Measurements from ENCODE around the gene CCPG1. TPM values are rescaled to one million over a fixed set of nuclear protein-coding genes. Genes with fewer than 3 reads are reported as not detected.

The CCPG1 gene
- total and polyA plus RNA-seq, 2 of the 13 experiments (the other 11 are each of a cell fraction or from before 2014, with no cell fraction given): 16.1 to 19.5 TPM

DNA sequence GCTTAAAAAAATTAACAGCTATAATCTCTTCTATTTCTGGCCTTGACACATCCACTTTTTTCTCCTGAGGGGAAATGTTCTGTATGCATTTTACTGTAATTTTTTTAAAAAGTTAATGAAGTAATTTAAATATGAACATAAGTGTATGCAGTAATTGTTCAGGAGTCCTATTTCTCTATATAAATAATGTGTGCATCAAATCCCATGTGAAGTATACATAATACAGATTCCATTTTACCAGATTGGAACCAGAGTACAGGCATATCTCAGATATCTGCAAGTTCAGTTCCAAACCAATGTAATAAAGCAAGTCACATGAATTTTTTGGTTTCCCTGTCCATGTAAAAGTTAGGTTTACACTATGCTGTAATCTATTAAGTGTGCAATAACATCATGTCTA lies 26.6 kb downstream of the CCPG1 start (continued):
- TF ChIP-seq, protein P1, sequence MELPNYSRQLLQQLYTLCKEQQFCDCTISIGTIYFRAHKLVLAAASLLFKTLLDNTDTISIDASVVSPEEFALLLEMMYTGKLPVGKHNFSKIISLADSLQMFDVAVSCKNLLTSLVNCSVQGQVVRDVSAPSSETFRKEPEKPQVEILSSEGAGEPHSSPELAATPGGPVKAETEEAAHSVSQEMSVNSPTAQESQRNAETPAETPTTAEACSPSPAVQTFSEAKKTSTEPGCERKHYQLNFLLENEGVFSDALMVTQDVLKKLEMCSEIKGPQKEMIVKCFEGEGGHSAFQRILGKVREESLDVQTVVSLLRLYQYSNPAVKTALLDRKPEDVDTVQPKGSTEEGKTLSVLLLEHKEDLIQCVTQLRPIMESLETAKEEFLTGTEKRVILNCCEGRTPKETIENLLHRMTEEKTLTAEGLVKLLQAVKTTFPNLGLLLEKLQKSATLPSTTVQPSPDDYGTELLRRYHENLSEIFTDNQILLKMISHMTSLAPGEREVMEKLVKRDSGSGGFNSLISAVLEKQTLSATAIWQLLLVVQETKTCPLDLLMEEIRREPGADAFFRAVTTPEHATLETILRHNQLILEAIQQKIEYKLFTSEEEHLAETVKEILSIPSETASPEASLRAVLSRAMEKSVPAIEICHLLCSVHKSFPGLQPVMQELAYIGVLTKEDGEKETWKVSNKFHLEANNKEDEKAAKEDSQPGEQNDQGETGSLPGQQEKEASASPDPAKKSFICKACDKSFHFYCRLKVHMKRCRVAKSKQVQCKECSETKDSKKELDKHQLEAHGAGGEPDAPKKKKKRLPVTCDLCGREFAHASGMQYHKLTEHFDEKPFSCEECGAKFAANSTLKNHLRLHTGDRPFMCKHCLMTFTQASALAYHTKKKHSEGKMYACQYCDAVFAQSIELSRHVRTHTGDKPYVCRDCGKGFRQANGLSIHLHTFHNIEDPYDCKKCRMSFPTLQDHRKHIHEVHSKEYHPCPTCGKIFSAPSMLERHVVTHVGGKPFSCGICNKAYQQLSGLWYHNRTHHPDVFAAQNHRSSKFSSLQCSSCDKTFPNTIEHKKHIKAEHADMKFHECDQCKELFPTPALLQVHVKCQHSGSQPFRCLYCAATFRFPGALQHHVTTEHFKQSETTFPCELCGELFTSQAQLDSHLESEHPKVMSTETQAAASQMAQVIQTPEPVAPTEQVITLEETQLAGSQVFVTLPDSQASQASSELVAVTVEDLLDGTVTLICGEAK (IDR thresholded peaks at IDR 0.05): no peak
- TF ChIP-seq, protein P1 (CRISPR knock-in tag; IDR thresholded peaks at IDR 0.05): no peak
- TF ChIP-seq RELA (CRISPR knock-in tag; IDR thresholded peaks at IDR 0.05) (no peak), CHD2 (IDR thresholded peaks at IDR 0.05; ENCODE audit: low read depth, low read length) (no peak), ISX (CRISPR knock-in tag; conservative IDR thresholded peaks at IDR 0.05) (no peak), CREB1 (IDR thresholded peaks at IDR 0.05) (no peak), CREB1 (CRISPR knock-in tag; IDR thresholded peaks at IDR 0.05) (no peak), ARNTL (CRISPR knock-in tag; IDR thresholded peaks at IDR 0.05) (no peak), HOXA9 (CRISPR knock-in tag; IDR thresholded peaks at IDR 0.05; ENCODE audit: borderline replicate concordance) (no peak), NFATC3 (CRISPR knock-in tag; IDR thresholded peaks at IDR 0.05) (no peak)
- TF ChIP-seq, protein P2, sequence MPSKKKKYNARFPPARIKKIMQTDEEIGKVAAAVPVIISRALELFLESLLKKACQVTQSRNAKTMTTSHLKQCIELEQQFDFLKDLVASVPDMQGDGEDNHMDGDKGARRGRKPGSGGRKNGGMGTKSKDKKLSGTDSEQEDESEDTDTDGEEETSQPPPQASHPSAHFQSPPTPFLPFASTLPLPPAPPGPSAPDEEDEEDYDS (CRISPR knock-in tag; IDR thresholded peaks at IDR 0.05): no peak
- TF ChIP-seq, protein P3, sequence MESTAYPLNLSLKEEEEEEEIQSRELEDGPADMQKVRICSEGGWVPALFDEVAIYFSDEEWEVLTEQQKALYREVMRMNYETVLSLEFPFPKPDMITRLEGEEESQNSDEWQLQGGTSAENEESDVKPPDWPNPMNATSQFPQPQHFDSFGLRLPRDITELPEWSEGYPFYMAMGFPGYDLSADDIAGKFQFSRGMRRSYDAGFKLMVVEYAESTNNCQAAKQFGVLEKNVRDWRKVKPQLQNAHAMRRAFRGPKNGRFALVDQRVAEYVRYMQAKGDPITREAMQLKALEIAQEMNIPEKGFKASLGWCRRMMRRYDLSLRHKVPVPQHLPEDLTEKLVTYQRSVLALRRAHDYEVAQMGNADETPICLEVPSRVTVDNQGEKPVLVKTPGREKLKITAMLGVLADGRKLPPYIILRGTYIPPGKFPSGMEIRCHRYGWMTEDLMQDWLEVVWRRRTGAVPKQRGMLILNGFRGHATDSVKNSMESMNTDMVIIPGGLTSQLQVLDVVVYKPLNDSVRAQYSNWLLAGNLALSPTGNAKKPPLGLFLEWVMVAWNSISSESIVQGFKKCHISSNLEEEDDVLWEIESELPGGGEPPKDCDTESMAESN (CRISPR knock-in tag; conservative IDR thresholded peaks at IDR 0.05): no peak

All from HepG2 (cell line).